GM21529 (cell line): ENCODE measurements around the gene FGFR4.

Experiments used
- ATAC-seq: cut with Tn5 transposase; IDR thresholded peaks from one replicate; pipeline ENCODE4 v1.9.1; 2021; ENCODE audit not compliant: unreplicated experiment

FGFR4 gene

GRCh38 chr5:177131019-177131320 lies 44.3 kb downstream of the FGFR4 start:
- no peak for ATAC-seq

GRCh38 chr5:177131352-177132135 lies 44.8 kb downstream of the FGFR4 start:
- ATAC-seq: no peak

GRCh38 chr5:177132136-177133095 lies 45.7 kb downstream of the FGFR4 start:
- ATAC-seq: peak; percentile 2

GRCh38 chr5:177133096-177133852 lies 46.6 kb downstream of the FGFR4 start, which contains the start of gene NSD1:
TSS of gene NSD1 (plus strand) at chr5:177133773. CDS start at chr5:177135104, 1,331 bp downstream.
- peak; percentile 59 for ATAC-seq

GRCh38 chr5:177133853-177134696 lies 47.4 kb downstream of the FGFR4 start:
- ATAC-seq: peak; percentile 32

- ATAC-seq: no peak
These were observed 48.0 kb downstream of the FGFR4 start for GRCh38 chr5:177134697-177135225.

- no peak for ATAC-seq
These were observed 53.6 kb downstream of the FGFR4 start for GRCh38 chr5:177140312-177140711.

- no peak for ATAC-seq
These were observed 54.8 kb downstream of the FGFR4 start for GRCh38 chr5:177141496-177141895.

GRCh38 chr5:177142098-177142611 lies 55.4 kb downstream of the FGFR4 start:
- ATAC-seq: no peak

GRCh38 chr5:177142778-177143177 lies 56.1 kb downstream of the FGFR4 start:
- no peak for ATAC-seq

GRCh38 chr5:177146891-177147638 lies 60.4 kb downstream of the FGFR4 start:
- ATAC-seq: no peak
